Muscle of back (tissue), 13 donors: ENCODE measurements around the gene GAGE12G. TPM values are rescaled to one million over a fixed set of nuclear protein-coding genes. Genes with fewer than 3 reads are reported as not detected.
"Not testable (repeated sequence)": the region's sequence is repeated elsewhere in the genome, so short reads cannot be mapped to it uniquely, and the experiment has no call there.

Source experiments
- DNase-seq, 3 donors: peaks; one replicate each; pipeline versions ENCODE4 v3.0.0 to v3.0.0-alpha.2; 2013
- long read RNA-seq, 9 donors: transcript quantifications; one replicate each; lab custom pipeline, GENCODE V29; 2026
- polyA plus RNA-seq, 10 donors: library from polyadenylated mRNA; unstranded; fragments of 120-200 nt; gene quantifications; one replicate each; pipeline ENCODE4 v1.2.1, GENCODE V29; 2013; ENCODE audit not compliant: insufficient read length in 10 of 10

GAGE12G gene, protein sequence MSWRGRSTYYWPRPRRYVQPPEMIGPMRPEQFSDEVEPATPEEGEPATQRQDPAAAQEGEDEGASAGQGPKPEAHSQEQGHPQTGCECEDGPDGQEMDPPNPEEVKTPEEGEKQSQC
- polyA plus RNA-seq: not detected
- long read RNA-seq, donor 1: 0 reads
- long read RNA-seq, donor 2: 0 reads
- long read RNA-seq, donor 3: 0 reads
- long read RNA-seq, donor 4: 0 reads
- long read RNA-seq, donor 5: 0 reads
- long read RNA-seq, donor 6: 0 reads
- long read RNA-seq, donor 7: 0 reads
- long read RNA-seq, donor 8: 0 reads
- long read RNA-seq, donor 9: 0 reads

DNA sequence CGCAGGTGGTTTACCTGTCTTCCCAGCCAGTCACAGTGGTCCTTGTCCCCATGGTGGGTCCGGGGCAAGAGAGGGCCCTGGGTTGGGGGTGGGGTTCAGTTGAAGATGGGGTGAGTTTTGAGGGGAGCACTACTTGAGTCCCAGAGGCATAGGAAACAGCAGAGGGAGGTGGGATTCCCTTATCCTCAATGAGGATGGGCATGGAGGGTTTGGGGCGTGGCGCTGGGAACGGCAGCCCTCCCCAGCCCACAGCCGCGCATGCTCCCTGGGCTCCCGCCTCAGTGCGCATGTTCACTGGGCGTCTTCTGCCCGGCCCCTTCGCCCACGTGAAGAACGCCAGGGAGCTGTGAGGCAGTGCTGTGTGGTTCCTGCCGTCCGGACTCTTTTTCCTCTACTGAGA, at the start of gene GAGE12G:
GAGE12G (plus strand) TSS at position 301 of the 400 bp plus-strand sequence. CDS start 1,155 bp downstream, outside the sequence.
- not testable (repeated sequence) for DNase-seq

- DNase-seq: not testable (repeated sequence)
These were observed 38.3 kb upstream of the GAGE12G start, which contains the start of gene GAGE12C for GRCh38 chrX:49531877-49532276. Gene GAGE12C, plus strand, starts transcription at chrX:49532177. Its CDS starts 1,155 bp downstream, at chrX:49533332.

DNA sequence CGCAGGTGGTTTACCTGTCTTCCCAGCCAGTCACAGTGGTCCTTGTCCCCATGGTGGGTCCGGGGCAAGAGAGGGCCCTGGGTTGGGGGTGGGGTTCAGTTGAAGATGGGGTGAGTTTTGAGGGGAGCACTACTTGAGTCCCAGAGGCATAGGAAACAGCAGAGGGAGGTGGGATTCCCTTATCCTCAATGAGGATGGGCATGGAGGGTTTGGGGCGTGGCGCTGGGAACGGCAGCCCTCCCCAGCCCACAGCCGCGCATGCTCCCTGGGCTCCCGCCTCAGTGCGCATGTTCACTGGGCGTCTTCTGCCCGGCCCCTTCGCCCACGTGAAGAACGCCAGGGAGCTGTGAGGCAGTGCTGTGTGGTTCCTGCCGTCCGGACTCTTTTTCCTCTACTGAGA, 28.8 kb upstream of the GAGE12G start, which contains the start of gene GAGE12D:
GAGE12D (plus strand) TSS at position 301 of the 400 bp plus-strand sequence. CDS start 1,155 bp downstream, outside the sequence.
- not testable (repeated sequence) for DNase-seq

DNA sequence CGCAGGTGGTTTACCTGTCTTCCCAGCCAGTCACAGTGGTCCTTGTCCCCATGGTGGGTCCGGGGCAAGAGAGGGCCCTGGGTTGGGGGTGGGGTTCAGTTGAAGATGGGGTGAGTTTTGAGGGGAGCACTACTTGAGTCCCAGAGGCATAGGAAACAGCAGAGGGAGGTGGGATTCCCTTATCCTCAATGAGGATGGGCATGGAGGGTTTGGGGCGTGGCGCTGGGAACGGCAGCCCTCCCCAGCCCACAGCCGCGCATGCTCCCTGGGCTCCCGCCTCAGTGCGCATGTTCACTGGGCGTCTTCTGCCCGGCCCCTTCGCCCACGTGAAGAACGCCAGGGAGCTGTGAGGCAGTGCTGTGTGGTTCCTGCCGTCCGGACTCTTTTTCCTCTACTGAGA, 19.2 kb upstream of the GAGE12G start, which contains the start of gene GAGE12E:
GAGE12E (plus strand) TSS at position 301 of the 400 bp plus-strand sequence. CDS start 1,155 bp downstream, outside the sequence.
- not testable (repeated sequence) for DNase-seq

DNA sequence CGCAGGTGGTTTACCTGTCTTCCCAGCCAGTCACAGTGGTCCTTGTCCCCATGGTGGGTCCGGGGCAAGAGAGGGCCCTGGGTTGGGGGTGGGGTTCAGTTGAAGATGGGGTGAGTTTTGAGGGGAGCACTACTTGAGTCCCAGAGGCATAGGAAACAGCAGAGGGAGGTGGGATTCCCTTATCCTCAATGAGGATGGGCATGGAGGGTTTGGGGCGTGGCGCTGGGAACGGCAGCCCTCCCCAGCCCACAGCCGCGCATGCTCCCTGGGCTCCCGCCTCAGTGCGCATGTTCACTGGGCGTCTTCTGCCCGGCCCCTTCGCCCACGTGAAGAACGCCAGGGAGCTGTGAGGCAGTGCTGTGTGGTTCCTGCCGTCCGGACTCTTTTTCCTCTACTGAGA, 9.7 kb upstream of the GAGE12G start, which contains the start of gene GAGE12F:
GAGE12F (plus strand) TSS at position 301 of the 400 bp plus-strand sequence. CDS start 1,155 bp downstream, outside the sequence.
- not testable (repeated sequence) for DNase-seq

DNA sequence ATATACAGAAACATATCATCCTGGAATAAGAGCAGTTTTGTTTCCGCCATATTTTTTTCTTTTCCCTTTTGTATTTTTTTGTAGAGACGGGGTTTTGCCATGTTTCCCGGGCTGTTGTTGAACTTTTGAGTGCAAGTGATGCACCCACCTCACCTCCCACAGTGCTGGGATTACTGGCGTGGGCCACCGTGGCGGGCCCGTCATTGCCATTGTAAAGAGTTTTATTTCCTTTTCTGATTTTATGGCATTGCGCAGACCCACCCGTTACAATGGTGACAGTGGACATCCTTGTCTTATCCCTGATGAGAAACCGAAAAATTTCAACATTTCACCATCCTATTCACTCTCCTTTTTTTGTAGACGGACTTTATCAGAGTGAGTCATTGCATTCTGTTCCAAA, 1.5 kb upstream of the GAGE12G start:
- DNase-seq: not testable (repeated sequence)

GRCh38 chrX:49569152-49569551, 1.0 kb upstream of the GAGE12G start:
- DNase-seq: not testable (repeated sequence)

- not testable (repeated sequence) for DNase-seq
These were observed 9.4 kb downstream of the GAGE12G start, which contains the start of gene GAGE12H for GRCh38 chrX:49579649-49580048. Gene GAGE12H, plus strand, starts transcription at chrX:49579949. Its CDS starts 1,155 bp downstream, at chrX:49581104.

DNA sequence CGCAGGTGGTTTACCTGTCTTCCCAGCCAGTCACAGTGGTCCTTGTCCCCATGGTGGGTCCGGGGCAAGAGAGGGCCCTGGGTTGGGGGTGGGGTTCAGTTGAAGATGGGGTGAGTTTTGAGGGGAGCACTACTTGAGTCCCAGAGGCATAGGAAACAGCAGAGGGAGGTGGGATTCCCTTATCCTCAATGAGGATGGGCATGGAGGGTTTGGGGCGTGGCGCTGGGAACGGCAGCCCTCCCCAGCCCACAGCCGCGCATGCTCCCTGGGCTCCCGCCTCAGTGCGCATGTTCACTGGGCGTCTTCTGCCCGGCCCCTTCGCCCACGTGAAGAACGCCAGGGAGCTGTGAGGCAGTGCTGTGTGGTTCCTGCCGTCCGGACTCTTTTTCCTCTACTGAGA, 19.0 kb downstream of the GAGE12G start, which contains the start of gene GAGE2A:
GAGE2A (plus strand) TSS at position 301 of the 400 bp plus-strand sequence. CDS start 1,155 bp downstream, outside the sequence.
- DNase-seq: not testable (repeated sequence)

DNA sequence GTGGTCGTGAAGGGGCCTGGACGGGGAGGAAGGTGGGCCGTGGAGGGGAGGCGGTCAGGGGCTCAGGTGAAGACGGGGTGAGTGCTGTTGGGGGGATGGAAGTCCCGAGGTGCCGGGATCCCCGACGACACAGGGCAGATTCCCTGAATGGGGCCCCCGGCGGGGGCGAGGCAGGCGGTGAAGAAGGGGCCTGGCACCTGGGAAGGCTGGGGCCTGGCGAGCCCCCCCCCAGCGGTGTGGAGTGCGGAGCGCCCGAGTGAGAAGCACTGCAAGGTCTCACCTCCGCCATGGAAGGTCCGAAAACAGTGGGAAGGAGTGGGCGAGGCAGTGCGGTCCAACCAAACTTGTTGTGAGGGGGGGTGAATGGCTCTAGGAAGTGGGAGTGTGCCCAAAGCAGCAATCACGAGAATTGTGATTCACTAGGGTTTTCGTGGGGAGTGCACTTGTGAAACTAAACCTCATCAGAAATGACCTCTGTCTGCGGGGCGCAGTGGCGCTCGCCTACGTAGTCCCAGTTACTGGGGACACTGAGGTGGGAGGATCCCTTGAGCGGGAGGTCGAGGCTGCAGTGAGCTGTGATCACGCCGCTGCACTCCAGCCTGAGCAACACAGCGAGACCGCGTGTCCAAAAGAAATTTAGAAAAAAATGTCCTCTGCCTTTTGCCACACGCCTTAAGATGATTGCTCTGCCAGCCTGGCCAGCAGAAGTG, 19.7 kb downstream of the GAGE12G start:
- DNase-seq: not testable (repeated sequence)

- DNase-seq: not testable (repeated sequence)
These were observed 20.3 kb downstream of the GAGE12G start for GRCh38 chrX:49590488-49590887.

GRCh38 chrX:49598720-49599119, 28.5 kb downstream of the GAGE12G start, which contains the start of gene GAGE1:
Gene GAGE1, plus strand, starts transcription at chrX:49599020. Its CDS starts 1,155 bp downstream, at chrX:49600175.
- not testable (repeated sequence) for DNase-seq

DNA sequence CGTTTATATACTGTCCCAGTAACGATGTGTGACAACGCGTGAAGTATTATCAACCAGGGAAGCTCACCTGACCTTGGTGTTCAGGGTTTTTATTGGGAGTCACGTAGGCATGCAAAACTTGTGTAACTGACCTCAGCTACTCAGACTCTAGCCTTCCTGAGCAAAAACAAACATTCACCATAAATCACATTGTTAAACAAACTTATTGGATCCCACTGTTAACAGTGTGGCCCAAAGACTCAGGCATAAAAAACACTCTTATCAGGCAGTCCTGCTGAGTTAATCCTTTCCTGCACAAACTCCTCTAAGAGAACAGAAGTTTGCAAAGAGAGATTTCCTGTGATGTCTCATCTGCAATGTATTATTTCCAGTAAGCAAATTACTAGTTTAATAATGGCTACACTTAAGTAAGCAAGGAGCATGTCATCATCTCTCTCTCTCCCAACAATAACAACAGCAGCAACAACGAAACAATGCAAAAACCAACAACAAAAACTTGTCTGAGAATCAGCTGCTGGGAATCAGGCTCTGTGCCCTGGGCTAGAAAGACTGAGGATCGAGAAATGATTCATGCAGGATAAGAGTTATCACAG, 40.6 kb downstream of the GAGE12G start:
- no peak for DNase-seq

GRCh38 chrX:49618574-49618973, 48.4 kb downstream of the GAGE12G start:
- DNase-seq: no peak

Other genes with a start within 250 kb of the GAGE12G start
- gene GAGE12J, start 248.4 kb upstream of the GAGE12G start, polyA plus RNA-seq: not detected
- gene GAGE13, start 238.8 kb upstream of the GAGE12G start, polyA plus RNA-seq: not detected
- gene GAGE12C, start 38.2 kb upstream of the GAGE12G start, polyA plus RNA-seq: not detected
- gene GAGE12D, start 28.7 kb upstream of the GAGE12G start, polyA plus RNA-seq: not detected
- gene GAGE12E, start 19.1 kb upstream of the GAGE12G start, polyA plus RNA-seq: not detected
- gene GAGE12F, start 9.6 kb upstream of the GAGE12G start, polyA plus RNA-seq: not detected
- not detected for gene GAGE12H, start 9.5 kb downstream of the GAGE12G start, polyA plus RNA-seq
- gene GAGE2A, start 19.1 kb downstream of the GAGE12G start, polyA plus RNA-seq: not detected
- not detected for gene GAGE1, start 28.6 kb downstream of the GAGE12G start, polyA plus RNA-seq
- gene PAGE1, start 125.6 kb downstream of the GAGE12G start, polyA plus RNA-seq: not detected